Adipocyte (in vitro differentiated cells): Measurements from ENCODE around the gene DRAM1.
"Not testable (repeated sequence)": the region's sequence is repeated elsewhere in the genome, so short reads cannot be mapped to it uniquely, and the experiment has no call there.

Experiments
- DNase-seq: peaks from one replicate; pipeline ENCODE4 v3.0.0-alpha.2; 2015; ENCODE audit warnings: low read depth
- H3K27me3 ChIP-seq: replicated peaks from 2 replicates; pipeline ENCODE4 v1.7.0; 2013; ENCODE audit warnings: mild to moderate bottlenecking, low read length, moderate library complexity; ENCODE audit not compliant: control insufficient read depth, insufficient read depth
- H3K36me3 ChIP-seq: 2 replicates; pipeline ENCODE4 v1.7.0; 2013; ENCODE audit warnings: low read length, mild to moderate bottlenecking, moderate library complexity; ENCODE audit not compliant: control insufficient read depth, insufficient read depth, severe bottlenecking
- H3K4me1 ChIP-seq: 2 replicates; pipeline ENCODE4 v1.7.0; 2013; ENCODE audit warnings: mild to moderate bottlenecking, low read length, moderate library complexity; ENCODE audit not compliant: control insufficient read depth, insufficient read depth
- H3K4me3 ChIP-seq: 2 replicates; pipeline ENCODE4 v1.7.0; 2013; ENCODE audit warnings: mild to moderate bottlenecking, low read length, moderate library complexity
- H3K9ac ChIP-seq: 2 replicates; pipeline ENCODE4 v1.7.0; 2013; ENCODE audit warnings: mild to moderate bottlenecking, low read length, moderate library complexity
- H3K9me3 ChIP-seq: 2 replicates; pipeline ENCODE4 v1.7.0; 2013; ENCODE audit warnings: mild to moderate bottlenecking, low read length, moderate library complexity; ENCODE audit not compliant: control insufficient read depth

DRAM1 gene

GRCh38 chr12:101915841-101916240 lies 38.5 kb downstream of the DRAM1 start:
- H3K4me3 ChIP-seq = no peak overlapping the region
- H3K27me3 ChIP-seq = no peaks in the 10 kb centered on the region
- H3K4me1 ChIP-seq = peaks cover 5% of the 10 kb centered on the region
- H3K36me3 ChIP-seq = no peaks in the 10 kb centered on the region
- H3K9me3 ChIP-seq = no peaks in the 10 kb centered on the region
- no peak for DNase-seq
- H3K9ac ChIP-seq = no peak overlapping the region

- not testable (repeated sequence) for H3K9me3 ChIP-seq, H3K4me1 ChIP-seq, H3K4me3 ChIP-seq, DNase-seq, H3K36me3 ChIP-seq, H3K27me3 ChIP-seq
- peak overlapping the region; percentile 71 for H3K9ac ChIP-seq
Measured at GRCh38 chr12:101918805-101919204, 41.4 kb downstream of the DRAM1 start.

GRCh38 chr12:101919447-101919846 lies 42.1 kb downstream of the DRAM1 start:
- DNase-seq = no peak
- Histone ChIP-seq H3K9ac (no peak overlapping the region), H3K36me3 (no peaks in the 10 kb centered on the region), H3K4me1 (peaks cover 5% of the 10 kb centered on the region), H3K27me3 (no peaks in the 10 kb centered on the region), H3K4me3 (no peak overlapping the region), H3K9me3 (no peaks in the 10 kb centered on the region)

- Histone ChIP-seq H3K27me3 (no peaks in the 10 kb centered on the region), H3K9me3 (no peaks in the 10 kb centered on the region), H3K9ac (no peak overlapping the region), H3K4me3 (no peak overlapping the region), H3K4me1 (peaks cover 16% of the 10 kb centered on the region), H3K36me3 (no peaks in the 10 kb centered on the region)
- DNase-seq = no peak
Measured at GRCh38 chr12:101920906-101921305, 43.5 kb downstream of the DRAM1 start.

- Histone ChIP-seq H3K36me3 (no peaks in the 10 kb centered on the region), H3K9me3 (no peaks in the 10 kb centered on the region), H3K9ac (no peak overlapping the region), H3K4me3 (no peak overlapping the region), H3K27me3 (no peaks in the 10 kb centered on the region), H3K4me1 (peaks cover 35% of the 10 kb centered on the region)
- DNase-seq = no peak
Measured at GRCh38 chr12:101923045-101923718, 45.8 kb downstream of the DRAM1 start.

- peaks cover 41% of the 10 kb centered on the region for H3K4me1 ChIP-seq
Measured at GRCh38 chr12:101924618-101925017, 47.2 kb downstream of the DRAM1 start.

GRCh38 chr12:101925361-101925760 lies 48.0 kb downstream of the DRAM1 start:
- peaks cover 41% of the 10 kb centered on the region for H3K4me1 ChIP-seq
- peak; percentile 97 for DNase-seq
- no peaks in the 10 kb centered on the region for H3K27me3 ChIP-seq
- no peaks in the 10 kb centered on the region for H3K36me3 ChIP-seq
- no peak overlapping the region for H3K4me3 ChIP-seq
- H3K9ac ChIP-seq = peak overlapping the region; percentile 59
- no peaks in the 10 kb centered on the region for H3K9me3 ChIP-seq

More at GRCh38 chr12:101924618-101925017, 47.2 kb downstream of the DRAM1 start:
- H3K27me3 ChIP-seq = no peaks in the 10 kb centered on the region
- no peaks in the 10 kb centered on the region for H3K9me3 ChIP-seq
- peak overlapping the region; percentile 59 for H3K9ac ChIP-seq
- H3K4me3 ChIP-seq = no peak overlapping the region
- H3K36me3 ChIP-seq = no peaks in the 10 kb centered on the region
- peak; percentile 13 for DNase-seq

GRCh38 chr12:101925935-101926334 lies 48.6 kb downstream of the DRAM1 start:
- Histone ChIP-seq H3K4me1 (peaks cover 41% of the 10 kb centered on the region), H3K4me3 (no peak overlapping the region), H3K9me3 (no peaks in the 10 kb centered on the region), H3K36me3 (no peaks in the 10 kb centered on the region), H3K9ac (peak overlapping the region; percentile 56), H3K27me3 (no peaks in the 10 kb centered on the region)
- no peak for DNase-seq

- H3K9ac ChIP-seq = peak overlapping the region; percentile 46
- H3K4me1 ChIP-seq = peaks cover 41% of the 10 kb centered on the region
- no peaks in the 10 kb centered on the region for H3K36me3 ChIP-seq
- peak; percentile 40 for DNase-seq
- no peaks in the 10 kb centered on the region for H3K27me3 ChIP-seq
- no peak overlapping the region for H3K4me3 ChIP-seq
- no peaks in the 10 kb centered on the region for H3K9me3 ChIP-seq
Measured at GRCh38 chr12:101927036-101927435, 49.7 kb downstream of the DRAM1 start.

GRCh38 chr12:101927999-101928398 lies 50.6 kb downstream of the DRAM1 start:
- H3K27me3 ChIP-seq = no peaks in the 10 kb centered on the region
- H3K4me1 ChIP-seq = peaks cover 41% of the 10 kb centered on the region
- no peak overlapping the region for H3K4me3 ChIP-seq
- H3K9ac ChIP-seq = peak overlapping the region; percentile 46
- DNase-seq = no peak
- no peaks in the 10 kb centered on the region for H3K9me3 ChIP-seq
- no peaks in the 10 kb centered on the region for H3K36me3 ChIP-seq

GRCh38 chr12:101928556-101928955 lies 51.2 kb downstream of the DRAM1 start:
- Histone ChIP-seq H3K4me1 (peaks cover 43% of the 10 kb centered on the region), H3K27me3 (no peaks in the 10 kb centered on the region), H3K36me3 (no peaks in the 10 kb centered on the region), H3K9me3 (no peaks in the 10 kb centered on the region), H3K9ac (no peak overlapping the region), H3K4me3 (no peak overlapping the region)
- DNase-seq = no peak
